Thyroid gland (tissue), 4 donors: ENCODE measurements around the gene KIAA1210. TPM values are rescaled to one million over a fixed set of nuclear protein-coding genes. Genes with fewer than 3 reads are reported as not detected.

Source experiments
- DNase-seq, 2 donors: peaks; one replicate each; pipeline ENCODE4 v3.0.0-alpha.2; 2019
- H3K27ac ChIP-seq, 3 donors: fragments of 200-600 bp; sonication (generic); 1 replicate in 2 of 3; 2 replicates in 1 of 3; pipeline ENCODE4 v1.5.1; 2016 to 2019; ENCODE audit warnings: mild to moderate bottlenecking in 1 of 3, moderate library complexity in 1 of 3
- H3K27me3 ChIP-seq: fragments of 200-600 bp; sonication (generic); one replicate; pipeline ENCODE4 v1.5.1; 2019
- H3K36me3 ChIP-seq, 2 donors: fragments of 200-600 bp; sonication (generic); one replicate each; pipeline ENCODE4 v1.5.1; 2016 to 2019
- H3K4me1 ChIP-seq, 2 donors: fragments of 200-600 bp; sonication (generic); one replicate each; pipeline ENCODE4 v1.5.1; 2017 to 2019
- H3K4me3 ChIP-seq, 3 donors: fragments of 200-600 bp; sonication (generic); replicated peaks in 1 of 3; 1 replicate in 2 of 3; 2 replicates in 1 of 3; pipeline ENCODE4 v1.5.1; 2016; ENCODE audit warnings: mild to moderate bottlenecking in 1 of 3
- H3K9me3 ChIP-seq: fragments of 200-600 bp; sonication (generic); one replicate; pipeline ENCODE4 v1.5.1; 2017
- CTCF ChIP-seq, 6 experiments: fragments of 200-600 bp in 3 of 6; fragments of 450-650 bp in 3 of 6; sonication (generic) in 3 of 6; IDR thresholded peaks; one replicate each; pipeline ENCODE4 v1.5.1; 2016 to 2019; ENCODE audit warnings: antibody characterized with exemption in 6 of 6, mild to moderate bottlenecking in 2 of 6, inconsistent platforms in 1 of 6, moderate library complexity in 1 of 6
- POLR2A ChIP-seq, 2 donors: fragments of 450-650 bp; IDR thresholded peaks; one replicate each; pipeline ENCODE4 v1.6.1; 2017; ENCODE audit warnings: antibody characterized with exemption in 2 of 2, mild to moderate bottlenecking in 2 of 2, moderate library complexity in 1 of 2
- WGBS, 2 donors: methylation state at CpG; one replicate each; pipeline ENCODE4 v1.1.5; 2017; 5-methylcytosine and 5-hydroxymethylcytosine counted together
- intact Hi-C: fragments of 100-400 bp; cut with DNase I; formaldehyde crosslinking; loops from one replicate; pipeline ENCODE4 v1.15.1; 2023
- total RNA-seq, 4 donors: library from RNA; depleted of rRNA; stranded (reverse); fragments of >200 nt; gene quantifications; one replicate each; pipeline ENCODE4 v1.2.3, GENCODE V29; 2016

Gene KIAA1210
- total RNA-seq, 4 donors from 2014 or later: 0.08 to 0.94 (median 0.33) TPM; not detected in 1

GRCh38 chrX:119073200-119073905 lies 54.3 kb downstream of the KIAA1210 start:
- intact Hi-C loops: no loop called here
- 96 to 97% methylated on average over 32 to 34 of the region's 43 CpGs for WGBS, 2 donors
- Histone ChIP-seq H3K4me3 (no peak overlapping the region), H3K27ac (no peak overlapping the region), H3K9me3 (no peaks in the 10 kb centered on the region), H3K36me3 (no peaks in the 10 kb centered on the region), H3K4me1 (no peaks in the 10 kb centered on the region), H3K27me3 (no peaks in the 10 kb centered on the region)
- TF ChIP-seq POLR2A (IDR thresholded peaks at IDR 0.05) (no peak), CTCF (IDR thresholded peaks at IDR 0.05) (no peak)
- no peak for DNase-seq

GRCh38 chrX:119072744-119073143 lies 54.9 kb downstream of the KIAA1210 start, which contains the start of gene CT47C1:
TSS of gene CT47C1 (plus strand) at chrX:119072993. CDS start at chrX:119073226, 233 bp downstream.
- no peak for DNase-seq
- no peak within 1 kb of the TSS for H3K27ac ChIP-seq
- 94 to 96% methylated on average over 6 of the region's 6 CpGs for WGBS, 2 donors
- H3K9me3 ChIP-seq: no peaks in the 10 kb centered on the region
- no peaks in the 10 kb centered on the region for H3K36me3 ChIP-seq
- no peak within 1 kb of the TSS for H3K4me3 ChIP-seq
- intact Hi-C loops: no loop called here
- H3K27me3 ChIP-seq: no peaks in the 10 kb centered on the region
- no peak for TF ChIP-seq CTCF (IDR thresholded peaks at IDR 0.05)
- no peak for TF ChIP-seq POLR2A (IDR thresholded peaks at IDR 0.05)
- no peaks in the 10 kb centered on the region for H3K4me1 ChIP-seq

- no peak for DNase-seq
- intact Hi-C loops: no loop called here
These were observed 56.2 kb downstream of the KIAA1210 start for GRCh38 chrX:119071381-119071780.

GRCh38 chrX:119069762-119070161 lies 57.9 kb downstream of the KIAA1210 start:
- Histone ChIP-seq H3K27ac (no peak overlapping the region), H3K4me1 (no peaks in the 10 kb centered on the region), H3K27me3 (no peaks in the 10 kb centered on the region), H3K4me3 (no peak overlapping the region), H3K36me3 (no peaks in the 10 kb centered on the region), H3K9me3 (no peaks in the 10 kb centered on the region)
- TF ChIP-seq POLR2A (IDR thresholded peaks at IDR 0.05): no peak
- no peak for TF ChIP-seq CTCF (IDR thresholded peaks at IDR 0.05)
- intact Hi-C loops: loop anchor here (5.0 kb wide), 1 partner anchor 222 kb away; no protein-coding TSS in a partner anchor
- 89 to 97% methylated on average over 1 of the region's 1 CpG for WGBS, 2 donors
- DNase-seq: no peak

More at GRCh38 chrX:119071381-119071780, 56.2 kb downstream of the KIAA1210 start:
- Histone ChIP-seq H3K27me3 (no peaks in the 10 kb centered on the region), H3K9me3 (no peaks in the 10 kb centered on the region), H3K4me1 (no peaks in the 10 kb centered on the region), H3K27ac (no peak overlapping the region), H3K36me3 (no peaks in the 10 kb centered on the region), H3K4me3 (no peak overlapping the region)
- no peak for TF ChIP-seq POLR2A (IDR thresholded peaks at IDR 0.05)
- TF ChIP-seq CTCF (IDR thresholded peaks at IDR 0.05): no peak
- WGBS, 2 donors: 95% methylated on average over 2 of the region's 2 CpGs

- TF ChIP-seq POLR2A (IDR thresholded peaks at IDR 0.05): no peak
- TF ChIP-seq CTCF (IDR thresholded peaks at IDR 0.05): no peak
- no peak for DNase-seq
- H3K4me1 ChIP-seq: no peaks in the 10 kb centered on the region
- no peaks in the 10 kb centered on the region for H3K27me3 ChIP-seq
- H3K27ac ChIP-seq: no peak overlapping the region
- intact Hi-C loops: loop anchor here (5.0 kb wide), 1 partner anchor 222 kb away; no protein-coding TSS in a partner anchor
- no peaks in the 10 kb centered on the region for H3K36me3 ChIP-seq
- H3K9me3 ChIP-seq: no peaks in the 10 kb centered on the region
- no peak overlapping the region for H3K4me3 ChIP-seq
- WGBS, 2 donors: 88 to 89% methylated on average over 1 of the region's 1 CpG
These were observed 58.5 kb downstream of the KIAA1210 start for GRCh38 chrX:119069128-119069527.
